IPS-18c (cell line): ENCODE data around the gene TMC1.
"Not testable (repeated sequence)": the region's sequence is repeated elsewhere in the genome, so short reads cannot be mapped to it uniquely, and the experiment has no call there.

Source experiments
- H3K4me3 ChIP-seq: 2 replicates; pipeline ENCODE4 v1.7.0; 2013; ENCODE audit warnings: low read depth, mild to moderate bottlenecking, low read length, moderate library complexity; ENCODE audit not compliant: insufficient read depth
- H3K9me3 ChIP-seq: one replicate; pipeline ENCODE4 v1.6.1; 2013; ENCODE audit warnings: mild to moderate bottlenecking, low read length, moderate library complexity; ENCODE audit not compliant: control insufficient read depth, insufficient read depth

TMC1 gene

DNA sequence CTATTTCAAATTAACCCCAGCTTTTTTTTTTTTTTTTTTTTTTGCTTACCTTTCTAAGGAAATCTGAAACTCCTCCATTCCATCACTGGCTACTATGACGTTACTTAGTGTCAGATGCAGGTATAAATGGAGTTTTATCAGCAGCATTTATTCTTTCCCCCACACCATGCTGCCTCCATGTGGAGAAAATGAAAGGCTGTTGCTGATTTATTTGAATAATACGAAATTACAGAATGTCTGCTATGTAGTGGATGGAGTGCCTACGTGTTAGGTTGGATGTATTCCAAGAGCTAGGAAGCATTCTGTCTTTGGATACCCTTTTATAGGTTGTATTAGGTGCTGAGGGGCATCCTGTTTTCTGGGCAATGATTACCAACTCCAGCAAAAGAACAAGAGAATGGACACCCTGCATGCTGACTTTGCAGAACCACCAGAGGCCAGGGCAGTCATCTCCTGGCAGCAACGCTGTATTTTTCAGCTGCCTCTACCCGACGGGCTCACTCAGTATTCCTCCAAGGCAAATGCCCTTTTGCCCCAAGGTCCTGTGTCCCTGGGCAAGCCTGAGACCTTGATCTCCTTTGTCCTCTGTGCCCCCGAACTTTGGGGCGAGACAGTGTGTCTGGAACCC is 232.0 kb downstream of the TMC1 start:
- Histone ChIP-seq H3K4me3 (no peak overlapping the region), H3K9me3 (no peaks in the 10 kb centered on the region)

DNA sequence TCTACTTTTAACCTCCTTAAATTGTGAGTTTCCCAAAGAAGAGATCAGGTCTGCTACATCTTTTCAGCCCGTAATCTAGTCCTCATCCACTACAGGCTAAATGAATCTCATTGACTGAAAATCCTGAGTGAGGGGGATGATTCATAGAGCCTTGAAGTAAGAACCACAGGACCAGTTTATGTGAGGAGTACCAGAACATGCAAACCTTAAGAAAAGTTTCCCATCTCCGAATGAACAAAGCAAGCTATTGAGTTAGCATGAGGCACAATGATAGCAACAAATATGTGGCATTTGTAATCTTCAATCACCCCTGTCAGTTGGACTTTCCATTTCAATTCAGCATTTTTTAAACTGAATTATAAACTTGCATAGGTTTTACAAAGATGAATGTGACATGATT is 234.4 kb downstream of the TMC1 start:
- Histone ChIP-seq H3K9me3 (no peaks in the 10 kb centered on the region), H3K4me3 (no peak overlapping the region)

DNA sequence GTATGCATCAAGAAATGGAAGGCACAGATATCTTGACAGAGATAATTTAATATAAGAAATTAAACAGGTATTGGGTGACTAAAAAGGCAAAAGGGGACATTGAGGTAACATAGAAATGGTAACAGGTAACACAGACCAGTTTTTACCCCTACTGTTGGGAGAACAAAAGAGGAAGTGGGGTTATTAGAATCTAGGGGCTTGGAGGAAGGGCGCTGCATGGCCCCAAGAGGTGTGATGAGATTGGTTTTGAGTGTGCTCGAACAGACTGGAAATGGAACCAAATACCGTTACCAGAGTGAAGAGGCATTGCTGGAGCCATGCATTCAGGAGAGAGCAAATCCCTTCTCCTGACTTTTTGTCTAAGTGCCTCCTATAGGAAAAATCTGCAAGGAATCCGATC is 237.5 kb downstream of the TMC1 start:
- no peak overlapping the region for H3K4me3 ChIP-seq
- H3K9me3 ChIP-seq = no peaks in the 10 kb centered on the region

DNA sequence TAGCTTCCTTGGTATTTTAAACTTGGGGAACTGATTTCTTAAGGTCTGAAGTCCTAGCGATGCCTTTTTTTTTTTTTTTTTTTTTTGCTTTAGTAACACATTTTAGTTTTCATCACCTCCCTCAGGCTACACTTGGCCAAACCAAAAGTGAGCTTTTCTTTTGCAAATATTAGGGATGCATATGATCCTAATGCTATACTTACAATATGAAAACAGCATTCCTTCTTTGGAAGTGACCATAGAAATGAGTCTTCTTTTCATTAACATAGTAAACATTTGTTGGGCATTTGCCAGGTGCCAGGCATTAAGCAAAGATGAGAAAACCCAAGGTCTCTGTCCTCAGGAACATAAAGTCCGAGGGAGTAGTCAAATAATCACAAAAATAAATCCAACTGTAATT is 241.6 kb downstream of the TMC1 start:
- Histone ChIP-seq H3K4me3 (no peak overlapping the region), H3K9me3 (no peaks in the 10 kb centered on the region)

DNA sequence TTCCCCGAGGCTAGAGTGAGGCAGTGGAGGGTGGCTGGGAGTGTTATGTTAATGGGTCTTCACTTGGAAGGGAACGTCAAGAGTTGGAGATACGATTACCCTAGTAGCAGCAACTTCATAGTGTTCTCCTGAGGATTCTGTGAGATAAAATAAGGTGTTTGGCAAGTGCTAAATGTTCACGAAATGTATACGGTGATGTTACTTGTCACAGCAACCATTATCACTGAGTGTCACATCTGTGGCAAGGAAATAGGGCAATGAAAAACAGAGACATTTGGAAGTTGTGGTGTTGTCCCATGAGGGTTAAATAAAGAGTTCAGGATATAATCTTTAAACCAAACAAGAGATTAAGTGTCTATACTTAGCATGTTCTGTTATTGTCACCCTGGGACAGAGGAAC is 248.1 kb downstream of the TMC1 start:
- H3K9me3 ChIP-seq = no peaks in the 10 kb centered on the region
- no peak overlapping the region for H3K4me3 ChIP-seq

DNA sequence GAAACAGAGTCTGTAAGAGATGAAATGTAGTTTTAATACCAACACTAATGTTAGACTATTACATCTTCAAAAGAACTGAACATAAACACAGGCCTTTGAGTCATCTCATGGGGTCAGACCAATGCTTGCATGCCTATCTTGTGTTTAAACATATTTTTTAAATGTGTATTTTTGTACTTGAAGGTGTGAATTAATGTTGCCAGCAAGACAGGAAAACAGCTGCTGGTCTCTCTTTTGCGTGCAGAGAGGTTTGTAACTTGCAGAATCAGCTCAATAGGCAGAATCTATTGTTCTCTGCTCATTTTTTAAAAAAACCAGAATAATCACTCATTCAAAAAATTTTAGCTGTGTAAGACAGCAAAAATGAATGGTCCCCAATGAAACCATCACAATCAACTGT is 251.3 kb downstream of the TMC1 start:
- Histone ChIP-seq H3K9me3 (no peaks in the 10 kb centered on the region), H3K4me3 (no peak overlapping the region)

DNA sequence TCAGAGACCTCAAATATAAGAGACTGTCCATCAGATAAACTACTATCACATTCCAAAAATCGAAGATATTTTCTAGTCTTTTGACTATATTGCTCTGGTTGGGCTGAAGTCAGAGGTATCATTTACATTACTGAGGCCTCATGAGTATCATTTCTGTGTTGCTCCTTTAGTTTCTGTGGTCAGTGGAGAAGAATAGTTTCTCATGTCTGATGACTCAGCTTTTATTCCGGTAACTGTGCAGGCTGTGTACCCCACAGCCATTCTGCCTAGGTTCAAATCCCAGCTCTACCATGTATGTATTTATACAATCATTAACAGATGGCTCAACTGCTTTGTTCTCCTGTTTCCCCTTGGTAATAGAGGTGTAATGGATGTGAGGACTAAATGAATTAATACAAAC is 252.2 kb downstream of the TMC1 start:
- Histone ChIP-seq H3K4me3 (no peak overlapping the region), H3K9me3 (no peaks in the 10 kb centered on the region)

DNA sequence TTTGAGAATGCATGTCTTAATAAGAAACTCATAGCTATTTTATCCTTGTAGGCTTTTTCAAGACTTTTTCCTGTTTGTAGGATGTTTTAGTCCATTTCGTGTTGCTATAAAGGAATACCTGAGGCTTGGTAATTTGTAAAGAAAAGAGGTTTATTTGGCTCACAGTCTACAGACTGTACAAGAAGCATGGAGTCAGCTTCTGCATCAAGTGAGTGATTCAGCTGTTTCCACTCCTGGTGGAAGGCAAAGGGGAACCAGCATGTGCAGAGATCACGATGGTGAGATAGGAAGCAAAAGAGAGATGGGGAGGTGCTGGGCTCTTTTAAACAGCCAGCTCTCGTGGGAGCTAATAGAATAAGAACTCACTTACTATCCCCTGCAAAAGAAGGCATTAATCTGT is 254.2 kb downstream of the TMC1 start:
- H3K4me3 ChIP-seq = no peak overlapping the region

DNA sequence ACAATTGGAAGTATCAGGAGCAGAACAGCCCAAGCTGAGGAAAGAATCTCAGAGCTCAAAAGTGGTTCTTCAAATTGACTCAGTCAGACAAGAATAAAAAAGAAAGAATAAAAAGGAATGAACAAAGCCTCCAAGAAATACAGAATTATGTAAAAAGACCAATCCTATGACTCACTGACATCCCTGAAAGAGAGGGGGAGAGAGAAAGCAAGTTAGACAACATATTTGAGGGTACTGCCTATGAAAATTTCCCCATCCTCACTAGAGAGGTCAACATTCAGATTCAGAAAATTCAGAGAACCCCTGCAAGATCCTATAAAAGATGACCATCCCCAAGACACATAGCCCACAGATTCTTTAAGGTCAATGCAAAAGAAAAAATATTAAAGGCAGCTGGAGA is 258.2 kb downstream of the TMC1 start:
- Histone ChIP-seq H3K9me3 (no peaks in the 10 kb centered on the region), H3K4me3 (no peak overlapping the region)

More for the DNA sequence above, 254.2 kb downstream of the TMC1 start:
- no peaks in the 10 kb centered on the region for H3K9me3 ChIP-seq

DNA sequence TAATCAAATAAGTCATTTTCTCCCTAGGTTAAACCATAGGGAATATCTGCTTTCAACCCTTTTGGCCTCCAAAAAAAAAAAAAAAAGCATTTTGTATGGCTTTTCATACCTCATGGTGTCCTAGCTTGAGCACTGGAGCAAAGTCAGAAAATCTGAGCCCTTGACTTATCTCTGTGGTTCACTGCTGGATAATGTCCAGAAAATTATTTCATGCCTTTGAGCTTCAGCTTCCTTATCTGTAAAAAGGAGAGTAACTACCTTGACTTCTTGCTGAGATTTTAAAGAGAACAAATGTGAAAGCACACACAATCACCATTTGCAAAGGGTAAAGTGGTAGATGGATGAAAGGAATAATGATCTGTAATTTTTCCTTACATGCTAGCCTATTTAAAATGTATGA is 265.5 kb downstream of the TMC1 start:
- Histone ChIP-seq H3K4me3 (no peak overlapping the region), H3K9me3 (no peaks in the 10 kb centered on the region)

DNA sequence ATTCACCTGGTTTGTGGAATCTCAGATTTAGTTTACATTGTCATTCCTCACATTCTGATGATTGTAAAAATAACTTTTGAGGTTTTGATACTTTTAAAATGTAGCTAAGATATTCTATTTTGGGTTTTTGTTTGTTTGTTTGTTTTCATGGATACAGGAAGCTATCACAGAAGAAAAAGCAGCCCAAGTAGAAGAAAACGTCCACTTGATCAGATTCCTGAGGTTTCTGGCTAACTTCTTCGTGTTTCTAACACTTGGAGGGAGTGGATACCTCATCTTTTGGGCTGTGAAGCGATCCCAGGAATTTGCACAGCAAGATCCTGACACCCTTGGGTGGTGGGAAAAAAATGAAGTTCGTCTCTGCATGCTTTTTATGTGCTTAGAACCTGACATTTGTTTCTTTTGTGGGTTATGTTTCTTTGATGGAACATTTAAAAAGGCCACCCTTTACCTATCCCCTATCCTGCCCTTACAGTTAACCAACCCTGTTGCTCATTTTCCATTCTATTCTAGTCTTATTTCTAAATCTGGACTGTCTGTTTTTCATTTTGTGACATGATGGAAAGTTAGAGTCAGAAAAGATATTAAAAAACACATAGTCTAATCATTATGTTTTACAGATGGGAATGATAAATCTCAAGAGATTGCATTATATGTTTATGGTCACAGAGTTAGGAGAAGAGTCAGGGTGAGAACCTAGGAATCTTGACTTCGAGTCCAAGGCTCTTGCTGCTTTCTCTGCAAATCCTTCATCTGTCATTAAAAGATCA is 267.7 kb downstream of the TMC1 start:
- Histone ChIP-seq H3K4me3 (no peak overlapping the region), H3K9me3 (no peaks in the 10 kb centered on the region)

DNA sequence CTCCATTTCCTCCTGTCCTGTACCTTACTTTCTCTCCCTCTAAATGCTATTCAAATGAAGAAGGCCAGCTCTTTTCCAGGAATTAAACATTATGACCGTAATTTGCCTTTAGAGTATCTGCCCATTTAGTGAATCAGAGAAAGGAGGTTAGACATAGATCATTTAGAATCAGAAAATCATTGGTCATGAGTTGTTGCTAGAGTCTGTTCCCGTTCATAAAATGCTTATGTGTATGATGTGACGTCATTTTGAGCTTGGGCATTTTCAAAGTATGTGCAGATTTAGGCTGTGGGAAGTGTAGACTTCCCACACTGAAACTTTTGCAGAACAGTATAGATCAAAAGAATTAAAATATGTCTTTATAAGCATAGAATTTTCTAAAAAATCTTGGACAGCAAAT is 268.5 kb downstream of the TMC1 start:
- no peak overlapping the region for H3K4me3 ChIP-seq

DNA sequence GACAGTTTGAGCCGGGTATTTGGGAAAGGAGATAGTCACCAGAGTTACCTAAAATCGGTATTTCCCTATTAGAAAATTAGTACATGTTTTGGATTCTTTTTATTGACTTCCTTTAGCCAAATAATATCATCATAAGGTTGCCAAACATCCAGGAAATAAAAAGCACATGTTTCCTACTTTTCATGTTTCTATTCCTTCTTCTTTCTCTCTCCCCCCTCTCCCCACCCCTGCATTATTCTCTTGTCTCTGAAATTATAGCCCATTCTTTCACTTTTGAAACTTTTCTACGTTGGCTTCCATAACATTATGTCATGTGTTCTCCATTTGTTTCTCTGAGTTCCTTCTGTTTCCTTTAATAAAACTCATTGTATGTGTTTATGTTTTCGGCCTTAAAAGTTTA is 269.6 kb downstream of the TMC1 start:
- no peaks in the 10 kb centered on the region for H3K9me3 ChIP-seq
- no peak overlapping the region for H3K4me3 ChIP-seq

More for the DNA sequence above, 268.5 kb downstream of the TMC1 start:
- H3K9me3 ChIP-seq = no peaks in the 10 kb centered on the region

DNA sequence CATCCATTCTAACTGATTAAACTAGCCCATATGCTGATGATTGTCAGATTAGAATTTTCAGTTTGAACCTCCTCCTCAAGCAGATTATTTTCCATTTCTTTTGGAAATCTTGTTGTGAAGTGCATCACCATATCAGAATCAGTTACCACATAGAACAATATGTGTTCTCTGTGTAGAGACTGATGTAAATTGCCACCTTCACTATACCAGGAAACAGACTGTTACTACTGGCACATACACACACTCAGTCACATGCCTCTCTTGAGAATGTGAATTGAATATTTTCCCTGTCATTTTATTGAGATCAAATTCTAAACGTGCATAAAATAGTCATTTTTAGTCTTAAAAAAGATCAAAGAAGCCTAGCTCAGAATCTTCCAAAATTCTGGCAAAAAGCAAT is 270.0 kb downstream of the TMC1 start:
- H3K4me3 ChIP-seq = no peak overlapping the region

DNA sequence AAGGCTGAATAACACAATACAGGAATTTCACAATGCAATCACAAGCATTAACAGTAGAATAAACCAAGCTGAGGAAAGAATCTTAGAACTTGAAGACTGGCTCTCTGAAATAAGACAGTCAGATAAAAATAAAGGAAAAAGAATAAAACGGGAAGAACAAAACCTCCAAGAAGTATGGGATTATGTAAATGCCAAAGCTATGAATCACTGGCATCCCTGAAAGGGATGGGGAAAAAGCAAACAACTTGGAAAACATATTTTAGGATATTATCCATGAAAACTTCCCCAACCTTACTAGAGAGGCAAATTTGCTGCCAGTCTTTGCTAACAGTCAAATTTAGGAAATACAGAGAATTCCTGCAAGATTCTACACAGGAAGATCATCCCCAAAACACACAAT is 273.5 kb downstream of the TMC1 start:
- no peaks in the 10 kb centered on the region for H3K9me3 ChIP-seq
- no peak overlapping the region for H3K4me3 ChIP-seq

More for the DNA sequence above, 270.0 kb downstream of the TMC1 start:
- no peaks in the 10 kb centered on the region for H3K9me3 ChIP-seq

DNA sequence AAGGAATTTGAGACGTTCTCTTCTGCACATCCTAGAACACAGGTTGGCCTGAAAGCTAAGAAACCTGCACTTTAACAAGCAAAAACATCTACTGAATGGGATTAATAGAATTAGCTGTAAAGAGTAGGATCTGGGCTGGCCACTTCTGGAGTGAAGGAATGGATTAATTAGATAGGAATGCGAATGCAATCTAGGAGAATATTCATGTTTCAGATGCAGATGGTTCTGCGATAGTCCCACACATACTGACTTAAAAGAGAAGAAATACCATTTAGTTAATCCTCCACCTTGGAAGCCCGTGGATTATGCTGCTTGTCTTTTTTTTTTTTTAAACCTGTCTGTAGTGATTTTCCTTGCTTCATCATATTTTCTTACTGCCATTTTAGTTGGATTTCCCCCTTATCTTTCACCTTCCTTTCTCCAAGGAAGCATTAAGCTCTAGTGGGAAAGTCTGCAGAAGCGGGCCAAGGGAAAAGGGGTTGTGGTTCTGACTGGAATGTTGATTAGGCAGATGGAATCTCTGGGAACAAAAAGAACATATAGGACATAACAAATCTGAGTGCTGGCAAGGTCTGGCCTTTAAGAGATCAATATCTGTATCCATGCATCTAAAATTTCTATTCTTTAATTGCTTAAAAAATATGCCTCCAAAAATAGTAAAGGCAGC is 279.1 kb downstream of the TMC1 start:
- Histone ChIP-seq H3K9me3 (no peaks in the 10 kb centered on the region), H3K4me3 (no peak overlapping the region)

DNA sequence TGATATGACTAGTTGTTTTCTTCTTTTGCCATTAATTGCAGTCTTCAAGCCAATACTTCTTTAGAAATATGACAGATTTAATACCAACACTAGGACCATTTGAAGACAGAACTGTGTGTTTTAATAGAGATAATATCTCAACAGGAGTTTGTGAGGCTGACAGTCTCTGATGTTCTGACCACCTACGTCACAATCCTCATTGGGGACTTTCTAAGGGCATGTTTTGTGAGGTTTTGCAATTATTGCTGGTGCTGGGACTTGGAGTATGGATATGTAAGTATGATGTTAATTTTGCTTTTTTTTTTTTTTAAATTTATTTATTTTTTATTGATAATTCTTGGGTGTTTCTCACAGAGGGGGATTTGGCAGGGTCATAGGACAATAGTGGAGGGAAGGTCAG is 283.8 kb downstream of the TMC1 start:
- no peaks in the 10 kb centered on the region for H3K9me3 ChIP-seq
- H3K4me3 ChIP-seq = no peak overlapping the region

DNA sequence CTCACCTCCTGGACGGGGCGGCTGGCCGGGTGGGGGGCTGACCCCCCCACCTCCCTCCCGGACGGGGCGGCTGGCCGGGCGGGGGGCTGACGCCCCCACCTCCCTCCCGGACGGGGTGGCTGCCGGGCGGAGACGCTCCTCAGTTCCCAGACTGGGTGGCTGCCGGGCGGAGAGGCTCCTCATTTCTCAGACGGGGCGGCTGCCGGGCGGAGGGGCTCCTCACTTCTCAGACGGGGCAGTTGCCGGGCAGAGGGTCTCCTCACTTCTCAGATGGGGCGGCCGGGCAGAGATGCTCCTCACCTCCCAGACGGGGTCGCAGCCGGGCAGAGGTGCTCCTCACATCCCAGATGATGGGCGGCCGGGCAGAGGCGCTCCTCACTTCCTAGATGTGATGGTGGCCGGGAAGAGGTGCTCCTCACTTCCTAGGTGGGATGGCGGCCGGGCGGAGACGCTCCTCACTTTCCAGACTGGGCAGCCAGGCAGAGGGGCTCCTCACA is 285.0 kb downstream of the TMC1 start:
- not testable (repeated sequence) for H3K4me3 ChIP-seq, H3K9me3 ChIP-seq
